SK-N-SH treated with all-trans-retinoic acid at 6 μM for 48 hours (cell line): Measurements from ENCODE around the gene NFS1.
A peak's percentile ranks its signal among the peaks of the same experiment; 100 is the strongest.

Source experiments
- ATAC-seq: fragments of 200-7000 bp; cut with Tn5 transposase; 3 replicates; pipeline ENCODE4 v1.9.1; 2020; ENCODE audit warnings: mild to moderate bottlenecking, moderate library complexity
- BACH2 ChIP-seq: fragments of 250-450 bp; sonication (Bioruptor Pico); IDR thresholded peaks from 2 replicates; pipeline ENCODE4 v1.9.0; 2021; ENCODE audit warnings: mild to moderate bottlenecking, borderline replicate concordance
- CREB5 ChIP-seq: fragments of 250-450 bp; sonication (Bioruptor Pico); IDR thresholded peaks from 2 replicates; pipeline ENCODE4 v1.5.1; 2020; ENCODE audit warnings: low read depth, mild to moderate bottlenecking, moderate library complexity
- CSRNP3 ChIP-seq: fragments of 250-450 bp; sonication (Bioruptor Pico); IDR thresholded peaks from 2 replicates; pipeline ENCODE4 v1.5.1; 2021; ENCODE audit warnings: mild to moderate bottlenecking, moderate library complexity
- ESRRG ChIP-seq: fragments of 250-450 bp; sonication (Bioruptor Pico); IDR thresholded peaks from 2 replicates; pipeline ENCODE4 v1.6.1; 2021; ENCODE audit warnings: mild to moderate bottlenecking
- GLIS3 ChIP-seq: fragments of 250-450 bp; sonication (Bioruptor Pico); IDR thresholded peaks from 2 replicates; pipeline ENCODE4 v1.5.0; 2020; ENCODE audit warnings: mild to moderate bottlenecking, moderate library complexity
- OSR1 ChIP-seq: fragments of 250-450 bp; sonication (Bioruptor Pico); IDR thresholded peaks from 2 replicates; pipeline ENCODE4 v1.8.0; 2022; ENCODE audit warnings: moderate library complexity, mild to moderate bottlenecking, inconsistent platforms
- PATZ1 ChIP-seq: fragments of 250-450 bp; sonication (Bioruptor Pico); IDR thresholded peaks from 2 replicates; pipeline ENCODE4 v1.8.0; 2020; ENCODE audit warnings: mild to moderate bottlenecking, moderate library complexity, borderline replicate concordance
- POU6F1 ChIP-seq: fragments of 250-450 bp; sonication (Bioruptor Pico); IDR thresholded peaks from 2 replicates; pipeline ENCODE4 v1.8.0; 2021; ENCODE audit warnings: low read depth, mild to moderate bottlenecking, moderate library complexity, borderline replicate concordance
- PPARA ChIP-seq: fragments of 250-450 bp; sonication (Bioruptor Pico); IDR thresholded peaks from 2 replicates; pipeline ENCODE4 v1.5.0; 2020; ENCODE audit warnings: mild to moderate bottlenecking, borderline replicate concordance
- RARB ChIP-seq: fragments of 250-450 bp; sonication (Bioruptor Pico); IDR thresholded peaks from 2 replicates; pipeline ENCODE4 v1.8.0; 2021; ENCODE audit warnings: mild to moderate bottlenecking, moderate library complexity
- SNAI2 ChIP-seq: fragments of 250-450 bp; sonication (Bioruptor Pico); IDR thresholded peaks from 2 replicates; pipeline ENCODE4 v1.5.0; 2020; ENCODE audit warnings: mild to moderate bottlenecking, moderate library complexity
- TCF4 ChIP-seq: fragments of 250-450 bp; sonication (Bioruptor Pico); IDR thresholded peaks from 2 replicates; pipeline ENCODE4 v1.8.0; 2021; ENCODE audit warnings: mild to moderate bottlenecking, moderate library complexity, borderline replicate concordance
- TOX ChIP-seq: fragments of 250-450 bp; sonication (Bioruptor Pico); IDR thresholded peaks from 2 replicates; pipeline ENCODE4 v1.8.0; 2021; ENCODE audit warnings: mild to moderate bottlenecking, moderate library complexity, borderline replicate concordance
- TSHZ2 ChIP-seq: fragments of 250-450 bp; sonication (Bioruptor Pico); IDR thresholded peaks from 2 replicates; pipeline ENCODE4 v1.5.0; 2020; ENCODE audit warnings: mild to moderate bottlenecking, moderate library complexity
- ZC3H10 ChIP-seq: fragments of 250-450 bp; sonication (Bioruptor Pico); IDR thresholded peaks from 2 replicates; pipeline ENCODE4 v1.5.1; 2021; ENCODE audit warnings: mild to moderate bottlenecking, moderate library complexity
- ZFP3 ChIP-seq: fragments of 250-450 bp; sonication (Bioruptor Pico); IDR thresholded peaks from 2 replicates; pipeline ENCODE4 v1.5.0; 2020; ENCODE audit warnings: mild to moderate bottlenecking, moderate library complexity
- ZFP30 ChIP-seq: fragments of 450-650 bp; formaldehyde crosslinking; IDR thresholded peaks from 2 replicates; pipeline ENCODE4 v1.5.0; 2022; ENCODE audit warnings: mild to moderate bottlenecking, moderate library complexity
- ZNF565 ChIP-seq: fragments of 450-650 bp; formaldehyde crosslinking; conservative IDR thresholded peaks from 2 replicates; pipeline ENCODE4 v1.5.0; 2020; ENCODE audit warnings: low read depth, mild to moderate bottlenecking, moderate library complexity
- ZNF70 ChIP-seq: fragments of 450-650 bp; formaldehyde crosslinking; IDR thresholded peaks from 2 replicates; pipeline ENCODE4 v1.5.0; 2020; ENCODE audit warnings: mild to moderate bottlenecking, moderate library complexity

Gene NFS1

GRCh38 chr20:35620818-35621559 is 78.2 kb downstream of the NFS1 start:
- no peak for ATAC-seq

GRCh38 chr20:35619196-35620095 is 79.7 kb downstream of the NFS1 start:
- ATAC-seq = peak; percentile 73
- TF ChIP-seq PPARA (CRISPR knock-in tag) (no peak), ZNF70 (CRISPR knock-in tag) (no peak; the same call in 1 of the 2 replicates), TCF4 (CRISPR knock-in tag) (no peak), SNAI2 (CRISPR knock-in tag) (no peak), ZFP30 (no peak), GLIS3 (CRISPR knock-in tag) (no peak), ZC3H10 (CRISPR knock-in tag) (no peak), ESRRG (no peak), CSRNP3 (CRISPR knock-in tag) (no peak), BACH2 (CRISPR knock-in tag) (no peak), POU6F1 (CRISPR knock-in tag) (no peak), TOX (CRISPR knock-in tag) (no peak)

More at GRCh38 chr20:35620818-35621559, 78.2 kb downstream of the NFS1 start:
- TF ChIP-seq CSRNP3 (CRISPR knock-in tag) (no peak), PPARA (CRISPR knock-in tag) (no peak), PATZ1 (no peak), ZFP30 (no peak), TSHZ2 (CRISPR knock-in tag) (no peak), OSR1 (no peak), ZFP3 (CRISPR knock-in tag) (no peak), ZNF565 (CRISPR knock-in tag) (no peak), BACH2 (CRISPR knock-in tag) (no peak), RARB (CRISPR knock-in tag) (no peak), CREB5 (CRISPR knock-in tag) (no peak), ZNF70 (CRISPR knock-in tag) (no peak), ESRRG (no peak)
